Astrocyte (in vitro differentiated cells and primary cell): ENCODE results near the gene KRT73. TPM values are rescaled to one million over a fixed set of nuclear protein-coding genes. Genes with fewer than 3 reads are reported as not detected.

ENCODE experiments used
- DNase-seq: peaks from one replicate; pipeline ENCODE4 v3.0.0-alpha.2; 2010; ENCODE audit warnings: low read depth
- FAIRE-seq: peaks from 2 replicates; lab custom pipeline; 2011; peaks lifted over from hg19 to GRCh38; lab: Jason Lieb, UNC
- H2AFZ ChIP-seq: 2 replicates; pipeline ENCODE4 v1.6.0; 2012; ENCODE audit warnings: low read depth, low read length, inconsistent platforms
- H3K27ac ChIP-seq: 2 replicates; pipeline ENCODE4 v1.5.1; 2011; ENCODE audit warnings: low read depth, low read length, inconsistent platforms
- H3K27me3 ChIP-seq: 2 replicates; pipeline ENCODE4 v1.6.0; 2011; ENCODE audit warnings: low read length, inconsistent platforms; ENCODE audit not compliant: insufficient read depth
- H3K36me3 ChIP-seq: 2 replicates; pipeline ENCODE4 v1.5.1; 2011; ENCODE audit warnings: low read length, inconsistent platforms; ENCODE audit not compliant: insufficient read depth
- H3K4me1 ChIP-seq: 2 replicates; pipeline ENCODE4 v1.5.1; 2011; ENCODE audit warnings: low read length, inconsistent platforms; ENCODE audit not compliant: insufficient read depth
- H3K4me2 ChIP-seq: 2 replicates; pipeline ENCODE4 v1.6.0; 2012; ENCODE audit warnings: low read length, inconsistent platforms
- H3K4me3 ChIP-seq: 2 replicates; pipeline ENCODE4 v1.5.1; 2011; ENCODE audit warnings: low read depth, mild to moderate bottlenecking, low read length, inconsistent platforms; ENCODE audit not compliant: insufficient read depth
- H3K79me2 ChIP-seq: 2 replicates; pipeline ENCODE4 v1.6.0; 2012; ENCODE audit warnings: mild to moderate bottlenecking, low read length, inconsistent platforms; ENCODE audit not compliant: insufficient read depth
- H3K9ac ChIP-seq: 2 replicates; pipeline ENCODE4 v1.6.0; 2012; ENCODE audit warnings: mild to moderate bottlenecking, low read length, inconsistent platforms
- H3K9me3 ChIP-seq: 2 replicates; pipeline ENCODE4 v1.5.1; 2012; ENCODE audit warnings: low read depth, mild to moderate bottlenecking, low read length, inconsistent platforms; ENCODE audit not compliant: insufficient read depth
- H4K20me1 ChIP-seq: 2 replicates; pipeline ENCODE4 v1.6.0; 2012; ENCODE audit warnings: low read length, inconsistent platforms; ENCODE audit not compliant: insufficient read depth
- H3K27ac Mint-ChIP-seq: one replicate; pipeline ENCODE4 v1.8.0; 2021; ENCODE audit warnings: mild to moderate bottlenecking, mixed read lengths; ENCODE audit not compliant: unreplicated experiment
- H3K27me3 Mint-ChIP-seq: one replicate; pipeline ENCODE4 v1.8.0; 2021; ENCODE audit warnings: low read depth, mixed read lengths; ENCODE audit not compliant: unreplicated experiment
- H3K36me3 Mint-ChIP-seq: one replicate; pipeline ENCODE4 v1.8.0; 2021; ENCODE audit warnings: low read depth, mixed read lengths; ENCODE audit not compliant: unreplicated experiment
- H3K4me1 Mint-ChIP-seq: one replicate; pipeline ENCODE4 v1.8.0; 2021; ENCODE audit warnings: low read depth, mixed read lengths; ENCODE audit not compliant: unreplicated experiment
- H3K4me3 Mint-ChIP-seq: one replicate; pipeline ENCODE4 v1.8.0; 2021; ENCODE audit warnings: mild to moderate bottlenecking, moderate library complexity, mixed read lengths; ENCODE audit not compliant: unreplicated experiment
- H3K9me3 Mint-ChIP-seq: one replicate; pipeline ENCODE4 v1.8.0; 2021; ENCODE audit warnings: mild to moderate bottlenecking, mixed read lengths; ENCODE audit not compliant: unreplicated experiment
- EZH2 ChIP-seq: IDR thresholded peaks from 2 replicates; pipeline ENCODE4 v1.6.1; 2012; ENCODE audit warnings: mild to moderate bottlenecking, low read length, inconsistent platforms; ENCODE audit not compliant: insufficient read depth
- total RNA-seq: library from RNA; stranded (reverse); gene quantifications from 2 replicates; pipeline ENCODE4 v1.2.1, GENCODE V29; 2021
- TF ChIP-seq, protein P1 (sequence below): IDR thresholded peaks from 2 replicates; pipeline ENCODE4 v1.5.1; 2011; ENCODE audit warnings: low read depth, mild to moderate bottlenecking, inconsistent platforms, low read length, moderate library complexity; ENCODE audit not compliant: insufficient read depth

The KRT73 gene
- total RNA-seq, 1 donor from 2014 or later: not detected

DNA sequence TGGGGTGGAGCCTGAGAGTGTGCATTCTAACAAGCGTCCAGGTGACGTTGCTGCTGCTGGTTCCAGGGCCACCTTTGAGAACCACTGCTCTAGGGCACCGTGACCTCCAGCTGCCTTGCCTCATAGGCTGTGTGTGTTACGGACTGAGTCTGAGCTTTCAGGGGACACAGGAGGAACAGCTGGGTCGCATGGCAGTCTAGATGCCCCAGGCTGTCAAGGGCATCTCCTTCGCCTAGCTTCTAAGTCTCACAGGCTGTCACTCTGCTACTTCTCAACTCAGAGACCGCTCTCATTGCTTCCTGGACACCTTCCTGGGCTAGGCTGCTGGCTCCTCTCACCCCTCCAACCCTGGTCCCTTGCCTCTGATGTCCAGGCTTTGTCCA lies 965 bp downstream of the KRT73 start:
- H3K4me3 ChIP-seq: no peak overlapping the region
- no peak for FAIRE-seq
- H3K9me3 Mint-ChIP-seq: no peaks in the 10 kb centered on the region

DNA sequence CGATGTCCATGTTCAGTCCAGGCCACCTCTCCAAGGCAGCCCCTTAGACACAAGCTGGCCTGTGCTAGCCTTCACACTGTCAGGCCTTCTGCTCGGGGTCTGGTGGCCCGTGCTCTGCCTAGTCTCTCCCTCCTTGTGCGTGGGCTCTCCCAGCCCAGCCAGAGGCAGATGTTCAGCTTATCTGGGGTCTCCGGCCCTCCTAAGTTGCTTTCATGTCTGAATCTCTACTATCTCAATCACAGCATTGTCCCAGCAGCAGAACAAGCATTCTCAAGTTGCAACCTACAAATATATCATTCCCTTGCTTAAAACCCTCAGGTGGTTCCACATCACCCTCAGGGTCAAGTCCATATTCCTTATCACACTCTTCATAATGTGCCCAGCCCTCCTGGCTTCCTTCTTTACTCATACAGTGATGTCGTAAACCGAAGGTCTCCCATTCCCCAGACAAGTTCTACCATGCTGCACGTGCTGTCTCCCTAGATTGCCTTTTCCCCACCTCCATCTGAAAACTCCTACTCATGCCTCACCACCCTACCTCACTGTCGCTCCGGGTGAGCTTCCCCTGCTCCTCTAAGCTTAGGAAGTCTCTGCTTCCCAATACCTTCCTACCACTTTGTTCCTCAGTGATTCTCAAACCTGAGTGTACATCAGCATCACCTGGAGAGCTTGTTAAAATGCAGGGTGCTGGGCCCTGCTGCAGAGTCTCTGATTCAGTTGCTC lies 1.5 kb downstream of the KRT73 start:
- Histone ChIP-seq H3K4me1 (no peaks in the 10 kb centered on the region), H3K9ac (no peak overlapping the region), H3K27me3 (peaks cover 8% of the 10 kb centered on the region), H2AFZ (no peak overlapping the region), H3K9me3 (no peaks in the 10 kb centered on the region), H4K20me1 (no peaks in the 10 kb centered on the region), H3K36me3 (no peaks in the 10 kb centered on the region), H3K27ac (no peak overlapping the region), H3K4me2 (no peak overlapping the region), H3K4me3 (no peak overlapping the region), H3K79me2 (no peaks in the 10 kb centered on the region)
- peaks cover 6% of the 10 kb centered on the region for H3K4me1 Mint-ChIP-seq
- no peak overlapping the region for H3K4me3 Mint-ChIP-seq
- H3K9me3 Mint-ChIP-seq: no peaks in the 10 kb centered on the region
- peaks cover under 1% of the 10 kb centered on the region for H3K36me3 Mint-ChIP-seq
- no peak overlapping the region for H3K27ac Mint-ChIP-seq
- TF ChIP-seq, protein P1, sequence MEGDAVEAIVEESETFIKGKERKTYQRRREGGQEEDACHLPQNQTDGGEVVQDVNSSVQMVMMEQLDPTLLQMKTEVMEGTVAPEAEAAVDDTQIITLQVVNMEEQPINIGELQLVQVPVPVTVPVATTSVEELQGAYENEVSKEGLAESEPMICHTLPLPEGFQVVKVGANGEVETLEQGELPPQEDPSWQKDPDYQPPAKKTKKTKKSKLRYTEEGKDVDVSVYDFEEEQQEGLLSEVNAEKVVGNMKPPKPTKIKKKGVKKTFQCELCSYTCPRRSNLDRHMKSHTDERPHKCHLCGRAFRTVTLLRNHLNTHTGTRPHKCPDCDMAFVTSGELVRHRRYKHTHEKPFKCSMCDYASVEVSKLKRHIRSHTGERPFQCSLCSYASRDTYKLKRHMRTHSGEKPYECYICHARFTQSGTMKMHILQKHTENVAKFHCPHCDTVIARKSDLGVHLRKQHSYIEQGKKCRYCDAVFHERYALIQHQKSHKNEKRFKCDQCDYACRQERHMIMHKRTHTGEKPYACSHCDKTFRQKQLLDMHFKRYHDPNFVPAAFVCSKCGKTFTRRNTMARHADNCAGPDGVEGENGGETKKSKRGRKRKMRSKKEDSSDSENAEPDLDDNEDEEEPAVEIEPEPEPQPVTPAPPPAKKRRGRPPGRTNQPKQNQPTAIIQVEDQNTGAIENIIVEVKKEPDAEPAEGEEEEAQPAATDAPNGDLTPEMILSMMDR: no peak
- TF ChIP-seq EZH2: no peak
- peaks cover 67% of the 10 kb centered on the region for H3K27me3 Mint-ChIP-seq
- FAIRE-seq (no peak), DNase-seq (no peak)

More for the DNA sequence above, 965 bp downstream of the KRT73 start:
- Histone ChIP-seq H3K4me2 (no peak overlapping the region), H3K9me3 (no peaks in the 10 kb centered on the region), H3K27ac (no peak overlapping the region), H2AFZ (no peak overlapping the region), H4K20me1 (no peaks in the 10 kb centered on the region), H3K27me3 (peaks cover 5% of the 10 kb centered on the region), H3K36me3 (no peaks in the 10 kb centered on the region), H3K4me1 (no peaks in the 10 kb centered on the region), H3K9ac (no peak overlapping the region), H3K79me2 (no peaks in the 10 kb centered on the region)
- Mint-ChIP-seq H3K27me3 (peaks cover 62% of the 10 kb centered on the region), H3K4me3 (no peak overlapping the region), H3K36me3 (no peaks in the 10 kb centered on the region), H3K27ac (no peak overlapping the region), H3K4me1 (peaks cover 6% of the 10 kb centered on the region)
- no peak for TF ChIP-seq EZH2
- TF ChIP-seq, protein P1: no peak
- no peak for DNase-seq

DNA sequence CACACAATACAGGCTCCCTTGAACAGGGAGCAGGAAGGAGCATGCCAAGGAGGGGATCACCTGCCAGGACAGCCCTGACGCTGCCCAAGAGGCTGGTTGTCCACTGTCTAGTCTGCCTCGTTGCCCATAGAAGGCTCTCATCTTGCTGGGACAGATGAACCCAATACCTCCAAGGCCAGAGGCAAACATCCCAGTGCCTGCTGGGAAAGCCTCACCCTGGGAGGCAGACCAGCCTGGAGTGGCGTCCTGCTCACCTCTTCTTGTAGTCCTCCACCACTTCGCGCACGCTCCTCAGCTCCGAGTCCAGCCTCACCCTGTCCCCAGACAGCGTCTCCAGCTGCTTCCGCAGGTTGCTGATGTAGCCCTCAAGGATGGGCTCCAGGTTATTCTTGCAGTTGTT lies 2.4 kb downstream of the KRT73 start:
- Histone ChIP-seq H3K79me2 (no peaks in the 10 kb centered on the region), H3K4me1 (no peaks in the 10 kb centered on the region), H3K4me3 (no peak overlapping the region), H3K9me3 (no peaks in the 10 kb centered on the region), H4K20me1 (no peaks in the 10 kb centered on the region), H3K27me3 (peaks cover 8% of the 10 kb centered on the region), H3K4me2 (no peak overlapping the region), H3K27ac (no peak overlapping the region), H2AFZ (no peak overlapping the region), H3K36me3 (no peaks in the 10 kb centered on the region), H3K9ac (no peak overlapping the region)
- Mint-ChIP-seq H3K27me3 (peaks cover 77% of the 10 kb centered on the region), H3K36me3 (peaks cover 2% of the 10 kb centered on the region), H3K4me3 (no peak overlapping the region), H3K9me3 (no peaks in the 10 kb centered on the region), H3K27ac (no peak overlapping the region), H3K4me1 (peaks cover 6% of the 10 kb centered on the region)
- TF ChIP-seq, protein P1: no peak
- no peak for TF ChIP-seq EZH2
- FAIRE-seq (no peak), DNase-seq (no peak)
